WTC11 (cell line): Measurements from ENCODE around the gene RABL6.

ENCODE experiments used
- ESRRA ChIP-seq: sonication (generic); formaldehyde crosslinking; IDR thresholded peaks from 2 replicates; pipeline ENCODE4 v1.8.1; 2022; ENCODE audit warnings: mild to moderate bottlenecking, missing genetic modification reagents, borderline replicate concordance
- TF ChIP-seq, protein P1 (sequence below): fragments of 250-450 bp; sonication (Bioruptor Pico); conservative IDR thresholded peaks from 2 replicates; pipeline ENCODE4 v1.9.0; 2021; ENCODE audit warnings: mild to moderate bottlenecking
- TF ChIP-seq, protein P2 (sequence below): sonication (generic); formaldehyde crosslinking; IDR thresholded peaks from 2 replicates; pipeline ENCODE4 v1.8.0; 2022; ENCODE audit warnings: mild to moderate bottlenecking, missing genetic modification reagents

DNA sequence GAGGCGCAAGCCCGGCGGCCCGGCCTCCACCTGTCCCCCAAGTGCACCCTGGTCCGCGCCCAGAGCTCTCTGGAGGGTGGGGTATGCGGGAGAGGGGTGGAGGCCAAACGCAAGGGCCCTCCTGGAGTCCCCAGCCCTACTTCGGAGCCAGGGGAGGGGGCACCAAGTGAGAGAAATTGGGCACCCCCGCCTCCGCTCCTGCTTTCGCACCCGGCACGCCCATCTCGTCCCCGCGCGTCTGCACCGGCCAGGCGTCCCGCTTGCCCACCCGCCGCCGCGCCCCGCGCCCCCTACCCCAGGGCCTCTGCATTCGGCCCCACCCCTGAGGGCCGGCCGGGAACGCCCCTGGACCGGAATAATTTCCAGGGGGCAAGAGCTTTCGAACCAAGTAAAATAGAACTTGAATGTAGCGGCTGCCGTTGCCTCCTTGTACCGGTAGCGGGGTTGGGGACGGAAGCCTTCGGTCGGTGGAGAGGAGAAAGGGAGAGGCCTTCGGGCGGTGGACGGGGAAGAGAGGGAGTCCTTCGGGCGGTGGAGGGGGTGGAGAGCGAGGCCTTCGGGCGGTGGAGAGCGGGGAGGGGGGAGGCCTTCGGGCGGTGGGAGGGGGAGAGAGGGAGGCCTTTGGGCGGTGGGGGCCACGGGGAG lies 40.8 kb downstream of the RABL6 start:
- TF ChIP-seq, protein P1, sequence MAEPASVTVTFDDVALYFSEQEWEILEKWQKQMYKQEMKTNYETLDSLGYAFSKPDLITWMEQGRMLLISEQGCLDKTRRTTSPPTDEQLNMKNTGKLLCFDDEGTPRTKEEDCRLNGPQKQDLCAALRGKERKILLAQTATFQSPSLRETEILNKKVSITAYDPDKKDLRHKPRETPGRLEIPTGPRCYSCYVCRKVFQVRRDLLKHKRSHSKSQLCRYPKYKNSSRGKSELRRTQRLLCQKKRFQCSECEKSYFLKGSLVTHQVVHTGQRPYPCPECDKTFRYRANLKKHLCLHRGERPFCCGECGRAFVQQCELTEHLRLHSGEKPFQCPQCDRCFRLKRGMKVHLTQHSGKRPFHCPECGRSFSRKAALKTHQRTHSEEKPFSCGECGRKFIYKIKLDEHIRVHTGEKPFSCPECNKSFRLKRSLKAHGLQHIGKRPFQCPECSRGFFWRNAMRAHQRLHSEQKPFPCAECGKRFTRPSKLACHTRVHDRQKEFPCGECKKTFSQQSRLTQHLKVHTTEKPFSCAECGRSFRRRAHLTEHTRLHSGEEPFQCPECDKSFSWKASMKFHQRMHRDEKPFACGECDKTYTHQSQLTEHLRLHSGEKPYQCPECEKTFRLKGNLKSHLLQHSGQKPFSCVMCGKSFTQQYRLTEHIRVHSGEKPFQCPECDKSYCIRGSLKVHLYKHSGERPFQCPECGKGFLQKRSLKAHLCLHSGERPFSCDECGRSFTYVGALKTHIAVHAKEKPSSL, result no peak
- no peak for TF ChIP-seq ESRRA (CRISPR knock-in tag)
- TF ChIP-seq, protein P2, sequence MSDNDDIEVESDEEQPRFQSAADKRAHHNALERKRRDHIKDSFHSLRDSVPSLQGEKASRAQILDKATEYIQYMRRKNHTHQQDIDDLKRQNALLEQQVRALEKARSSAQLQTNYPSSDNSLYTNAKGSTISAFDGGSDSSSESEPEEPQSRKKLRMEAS (CRISPR knock-in tag), result no peak
